HT1080 (cell line): ENCODE measurements around the gene SRSF2. TPM values are rescaled to one million over a fixed set of nuclear protein-coding genes. Genes with fewer than 3 reads are reported as not detected.
"Not testable (repeated sequence)": the region's sequence is repeated elsewhere in the genome, so short reads cannot be mapped to it uniquely, and the experiment has no call there.

Experiments used
- DNase-seq: peaks from one replicate; pipeline ENCODE4 v3.0.0-alpha.2; 2015; ENCODE audit warnings: low read depth
- total RNA-seq: library from RNA; depleted of rRNA; stranded (reverse); fragments of >200 nt; shearing (Covaris generic); gene quantifications from 2 replicates; pipeline ENCODE4 v1.2.3, GENCODE V29; 2014

The SRSF2 gene
- total RNA-seq, 1 experiment from 2014 or later = 1,300 TPM

DNA sequence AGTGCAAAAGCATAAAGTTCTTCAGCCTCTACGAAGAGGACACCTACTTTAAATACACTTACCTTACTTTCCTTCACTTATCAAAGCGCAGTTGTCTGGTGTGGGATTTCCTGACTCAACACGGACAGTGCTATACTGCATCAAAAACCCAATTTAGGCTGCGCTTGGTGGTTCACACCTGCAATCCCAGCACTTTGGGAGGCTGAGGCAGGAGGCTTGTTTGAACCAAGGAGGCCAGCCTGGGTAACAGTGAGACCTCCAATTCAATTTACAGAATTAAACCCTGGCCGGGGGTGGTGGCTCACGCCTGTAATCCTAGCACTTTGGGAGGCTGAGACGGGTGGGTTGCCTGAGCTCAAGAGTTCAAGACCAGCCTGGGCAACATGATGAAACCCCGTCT, 14.9 kb downstream of the SRSF2 start:
- no peak for DNase-seq

DNA sequence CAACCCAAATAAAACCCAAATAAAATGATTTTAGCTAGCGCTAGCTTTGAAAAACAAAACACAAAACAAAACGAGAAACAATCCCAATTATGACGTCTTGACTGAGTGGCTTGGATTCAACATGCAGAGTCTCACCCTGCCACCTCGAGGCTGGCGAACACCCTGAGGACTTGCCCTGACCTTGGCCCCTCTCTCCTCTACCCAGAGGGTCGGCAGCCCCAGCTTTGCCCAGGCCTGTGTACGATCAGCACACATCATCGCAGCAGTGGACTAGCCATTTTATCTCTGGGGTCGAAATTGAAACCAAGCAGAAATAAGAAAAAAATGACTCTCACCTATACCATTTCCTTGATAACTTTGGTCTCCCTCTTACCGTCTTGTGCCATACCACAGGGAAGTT, 15.7 kb downstream of the SRSF2 start:
- no peak for DNase-seq

DNA sequence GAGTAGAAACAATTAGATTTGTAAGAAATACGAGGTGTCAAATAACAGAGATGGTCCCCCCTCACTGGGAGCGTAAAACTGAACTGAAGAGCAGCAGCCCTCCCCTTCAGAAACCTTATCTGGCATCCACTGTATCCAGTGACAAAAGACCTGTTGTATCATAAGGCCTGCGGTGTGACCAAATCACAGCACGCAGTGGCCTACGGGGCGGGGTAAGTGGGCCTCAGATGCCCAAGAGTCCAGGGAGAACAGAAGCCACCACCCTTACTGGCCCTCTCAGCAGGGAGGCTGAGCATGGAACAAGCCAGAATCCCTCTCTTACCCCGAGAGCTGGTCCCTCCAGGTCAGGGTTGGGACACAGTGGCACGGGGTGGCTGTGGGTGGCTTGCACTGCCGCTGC, 16.2 kb downstream of the SRSF2 start:
- DNase-seq = no peak

DNA sequence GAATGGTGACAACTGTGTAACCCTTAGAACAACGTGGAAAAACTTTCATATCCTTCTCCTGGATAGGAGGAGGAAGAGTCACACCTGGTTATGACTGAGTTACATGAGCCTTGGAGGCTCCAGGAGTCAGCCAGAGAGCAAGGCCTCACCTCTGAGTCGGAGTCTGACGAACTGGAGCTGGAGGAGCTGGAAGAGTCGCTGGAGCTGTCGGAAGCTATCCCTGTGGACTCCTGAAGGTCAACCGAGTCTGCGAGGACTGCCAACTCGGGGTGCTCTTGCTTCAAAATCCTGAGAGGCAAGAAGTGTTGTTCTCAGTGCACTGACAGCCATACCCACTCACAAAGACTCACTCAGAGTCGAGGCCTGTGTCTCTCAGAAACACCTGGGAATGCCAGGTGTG, 16.9 kb downstream of the SRSF2 start:
- no peak for DNase-seq

DNA sequence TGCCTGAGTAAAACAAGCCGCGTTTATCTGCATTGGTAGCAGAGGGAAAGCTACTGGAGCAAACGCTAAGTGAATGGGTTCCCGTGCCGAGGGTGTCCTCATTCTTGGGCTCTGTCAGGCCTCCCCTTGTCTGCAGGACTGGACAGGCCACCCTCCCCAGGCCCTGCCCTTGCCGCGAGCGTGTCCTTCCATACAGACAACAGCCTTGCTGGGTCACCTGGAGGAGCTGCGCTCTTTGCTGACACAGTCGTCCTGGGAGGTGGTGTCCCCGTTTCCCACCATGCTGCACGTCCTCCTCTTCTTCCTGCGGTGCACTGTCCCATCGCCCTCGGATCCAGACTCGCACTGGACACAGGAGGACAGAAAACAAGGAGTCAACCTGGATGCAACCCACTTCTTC, 18.6 kb downstream of the SRSF2 start:
- DNase-seq = no peak

DNA sequence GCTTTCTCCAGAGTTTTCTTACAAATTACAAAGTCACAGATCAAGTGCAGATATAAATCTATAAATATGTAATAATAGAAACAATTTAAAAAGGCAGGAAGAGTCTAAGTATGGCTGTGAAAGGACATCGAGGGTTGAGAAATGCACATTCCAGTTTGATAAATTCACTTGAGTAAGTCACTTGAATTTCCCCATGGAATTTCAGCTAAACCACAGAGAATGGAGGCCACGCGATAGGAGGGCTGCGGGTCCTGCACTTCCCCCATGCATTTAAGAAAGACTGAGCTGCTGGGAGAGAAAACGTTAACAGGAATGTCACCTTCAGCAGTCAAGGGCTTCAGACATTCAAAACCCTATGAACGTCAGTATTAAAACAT, 20.3 kb downstream of the SRSF2 start:
- peak; percentile 56 for DNase-seq

DNA sequence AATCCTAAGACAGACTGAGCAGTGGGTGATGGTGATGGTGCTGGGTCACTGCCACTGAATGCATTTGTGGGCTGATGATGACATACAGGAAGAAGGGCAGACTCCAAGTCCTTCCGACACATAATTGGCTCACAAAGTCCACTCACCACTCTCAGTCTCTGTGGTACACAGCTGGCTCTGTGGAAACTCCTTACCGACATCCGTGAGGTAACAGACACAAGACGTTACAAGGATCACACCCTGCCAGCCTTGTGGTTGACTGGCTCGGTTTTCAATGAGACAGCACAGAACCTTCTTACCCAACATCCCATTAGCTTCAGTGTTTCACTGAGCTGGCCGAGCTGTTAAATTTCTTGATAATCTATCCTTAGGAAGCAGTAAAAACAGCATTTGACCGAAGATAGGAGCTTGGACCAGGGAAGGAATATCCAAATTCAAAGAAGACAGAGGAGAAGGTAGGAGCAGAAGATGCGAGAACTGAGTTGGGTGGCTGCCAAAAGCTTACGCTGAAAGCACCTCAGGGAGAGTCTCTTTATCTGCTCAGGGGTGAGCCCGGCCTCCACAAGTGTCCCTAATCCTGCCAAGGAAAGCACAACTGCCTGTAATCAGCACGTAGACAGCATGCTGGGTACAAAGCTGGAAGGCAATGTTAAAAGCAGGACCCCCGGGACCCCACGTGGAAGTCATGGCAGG, 20.8 kb downstream of the SRSF2 start:
- peak; percentile 97 for DNase-seq

DNA sequence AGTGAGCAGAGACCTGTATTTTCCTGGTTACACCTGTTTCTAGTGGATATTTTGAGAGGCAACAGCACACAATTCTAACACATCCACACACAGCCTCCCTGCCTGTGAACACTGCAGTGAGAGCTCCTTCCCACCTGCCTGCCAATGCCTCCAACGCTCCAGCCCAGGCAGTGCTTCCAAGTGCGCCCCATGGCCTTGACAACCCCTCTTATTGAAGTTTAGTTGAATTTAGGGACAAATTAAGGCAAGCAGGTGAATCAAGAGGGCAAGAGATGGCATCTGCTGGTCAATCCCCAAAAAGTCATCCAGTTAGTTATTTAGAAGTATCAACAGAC, 21.7 kb downstream of the SRSF2 start:
- no peak for DNase-seq

DNA sequence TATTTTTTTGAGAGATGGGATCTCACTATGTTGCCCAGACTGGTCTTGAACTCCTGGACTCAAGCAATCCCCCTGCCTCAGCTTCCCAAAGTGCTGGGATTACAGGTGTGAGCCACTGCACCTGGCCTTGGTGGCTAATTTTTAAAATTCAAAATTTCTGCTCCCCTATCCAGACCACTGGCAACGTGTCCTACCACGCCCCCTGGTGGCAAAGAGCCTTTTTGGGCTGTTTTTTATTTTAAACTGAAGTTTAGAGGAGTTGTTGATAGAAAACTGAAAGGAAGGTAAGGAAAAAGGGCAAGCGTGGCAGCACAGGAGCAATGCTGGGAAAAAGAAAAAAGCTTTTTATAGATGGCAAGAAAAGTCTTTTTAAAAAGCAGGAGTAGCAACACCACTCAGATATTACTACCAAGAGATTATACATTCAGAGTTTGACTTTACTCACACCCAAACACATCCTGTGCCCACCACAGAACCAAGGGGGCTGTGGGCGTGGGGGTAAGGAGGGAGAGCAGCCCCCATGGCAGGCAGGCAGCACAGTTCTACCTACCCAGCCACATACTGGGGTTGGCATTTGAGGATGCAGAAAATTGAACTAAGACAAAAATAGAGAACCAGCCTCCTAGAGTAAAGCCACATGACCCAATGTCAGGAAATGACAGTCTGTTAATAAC, 22.2 kb downstream of the SRSF2 start:
- DNase-seq = no peak

DNA sequence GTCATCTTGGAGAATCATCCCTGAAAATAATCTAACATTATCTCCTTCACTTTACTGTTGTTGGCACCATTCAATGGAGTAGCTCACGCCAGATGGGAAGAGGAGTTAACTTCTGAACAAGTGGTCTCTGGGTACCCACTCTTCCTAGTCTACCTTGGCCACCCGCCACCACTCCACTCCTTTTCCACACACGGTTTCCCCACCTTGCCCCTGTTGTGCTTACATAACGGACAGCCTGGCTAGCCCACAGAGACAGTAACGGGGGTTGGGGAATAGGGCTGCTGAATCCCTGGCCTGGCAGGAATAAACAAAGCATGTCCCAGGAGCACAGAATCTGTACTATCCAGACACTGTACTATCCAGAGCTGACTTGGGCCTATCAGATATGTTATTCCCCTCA, 22.8 kb downstream of the SRSF2 start:
- DNase-seq = no peak

DNA sequence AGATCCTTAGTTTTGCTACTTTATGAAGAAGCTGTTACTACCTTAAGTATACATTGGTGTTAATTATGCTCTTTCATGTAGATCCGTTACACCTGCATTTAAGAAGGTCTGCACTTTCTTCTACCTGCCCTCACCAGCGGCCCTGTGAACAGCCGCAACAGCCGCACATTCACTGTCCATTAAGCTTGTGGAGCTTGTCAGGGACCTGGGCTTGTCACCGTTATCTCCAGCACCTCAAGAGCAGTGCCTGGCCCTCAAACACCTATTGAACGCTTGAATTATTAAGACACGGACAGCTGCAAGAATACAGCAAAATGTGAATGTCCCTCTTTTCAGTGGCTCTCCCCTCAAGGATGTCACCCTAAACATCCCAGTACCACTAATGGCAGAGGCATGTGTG, 23.4 kb downstream of the SRSF2 start:
- DNase-seq = no peak

DNA sequence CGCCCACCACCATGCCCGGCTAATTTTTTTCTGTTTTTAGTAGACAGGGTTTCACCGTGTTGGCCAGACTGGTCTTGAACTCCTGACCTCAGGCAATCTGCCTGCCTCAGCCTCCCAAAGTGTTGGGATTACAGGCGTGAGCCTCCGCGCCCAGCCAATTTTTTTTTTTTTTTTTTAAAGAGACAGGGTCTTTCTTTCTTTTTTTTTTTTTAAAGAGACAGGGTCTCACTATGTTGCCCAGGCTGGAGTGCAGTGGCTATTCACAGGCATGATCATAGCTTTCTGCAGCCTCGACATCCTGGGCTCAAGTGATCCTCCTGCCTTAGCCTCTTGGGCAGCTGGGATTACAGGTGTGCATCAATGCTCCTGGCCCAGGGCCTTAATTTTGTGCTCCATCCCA, 24.8 kb downstream of the SRSF2 start:
- not testable (repeated sequence) for DNase-seq

DNA sequence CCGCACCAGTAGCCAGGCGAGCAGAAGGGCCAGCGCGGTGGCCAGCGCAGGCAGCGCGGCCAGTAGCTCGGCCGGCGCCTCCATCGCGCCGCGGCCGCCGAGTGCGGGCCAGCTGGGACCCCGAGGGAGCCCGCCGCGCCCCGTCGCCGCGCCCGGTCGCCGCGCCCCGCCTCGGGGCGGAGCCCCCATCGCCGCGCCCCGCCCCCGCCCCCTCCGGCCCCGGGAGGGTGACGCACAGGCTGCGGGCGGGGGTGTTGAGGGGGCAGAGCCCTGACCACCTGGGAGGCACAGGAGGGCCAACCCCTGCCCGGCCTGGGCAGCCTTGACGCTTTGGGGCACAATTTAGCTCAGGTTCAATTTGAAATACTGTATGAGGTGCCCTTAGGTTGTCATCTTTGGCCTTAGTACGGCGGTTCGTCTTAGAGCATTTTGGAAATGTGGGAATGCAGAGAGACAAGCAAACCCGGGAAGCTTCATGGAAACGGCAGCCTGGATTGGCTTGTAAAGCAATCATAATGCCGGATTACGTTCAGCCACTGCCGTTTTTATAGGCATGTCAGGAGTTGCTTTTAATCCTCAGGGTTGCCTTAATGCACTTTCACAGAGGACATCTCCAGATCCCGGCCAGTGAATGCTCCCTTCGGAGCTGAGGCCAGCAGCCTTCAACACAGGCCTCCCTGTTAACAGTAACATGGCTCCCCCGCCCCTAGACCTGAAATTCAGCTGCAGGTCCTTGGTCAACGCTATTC, 26.1 kb downstream of the SRSF2 start, which contains the start of gene MXRA7:
MXRA7 (minus strand) TSS at position 103 of the 749 bp plus-strand sequence; CDS start at position 84, 19 bp downstream.
- DNase-seq = peak; percentile 43

DNA sequence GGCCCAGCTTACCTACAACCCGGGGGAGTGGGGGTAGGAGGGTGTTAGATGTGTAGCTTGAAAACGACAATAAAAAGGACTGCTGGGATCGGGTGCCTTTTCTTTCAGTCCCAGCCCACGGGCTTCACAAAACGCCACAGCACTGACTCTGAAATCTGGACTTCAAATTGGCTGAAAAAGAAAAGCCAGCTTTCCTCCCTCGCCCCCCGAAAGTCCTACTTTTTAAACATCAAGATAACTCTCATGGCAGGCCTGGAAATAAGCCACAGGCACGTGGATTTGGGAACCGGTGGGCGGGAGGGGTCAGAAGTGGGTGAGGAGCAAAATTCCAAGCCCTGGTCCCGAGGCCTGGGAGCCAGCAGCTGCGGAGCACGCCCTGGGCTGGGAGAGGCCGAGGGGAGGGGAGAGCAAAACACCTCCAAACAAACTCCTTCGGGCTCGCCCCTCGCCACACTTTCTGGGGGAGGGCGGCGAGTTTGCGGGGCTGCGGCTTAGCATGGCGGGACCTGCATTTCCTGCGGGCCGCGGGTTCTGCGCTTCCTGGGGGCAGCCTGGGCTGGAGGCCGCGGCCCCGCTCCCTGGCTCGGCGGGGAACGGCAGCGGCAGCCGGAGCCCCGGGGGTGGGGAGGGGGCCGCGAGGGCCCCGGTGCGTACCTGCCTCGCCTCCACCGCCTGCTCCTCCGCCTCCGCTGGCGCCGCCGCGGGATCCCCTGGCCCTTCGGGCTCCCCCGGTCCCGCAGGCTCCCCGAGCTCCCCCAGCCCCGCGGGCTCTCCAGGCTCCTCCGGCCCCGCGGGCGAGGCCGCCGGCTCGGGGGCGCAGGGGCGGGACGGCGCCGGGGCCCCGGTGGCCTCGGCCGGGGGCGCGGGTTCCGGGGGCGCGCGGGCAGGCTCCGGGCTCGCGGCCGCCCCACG, 26.9 kb downstream of the SRSF2 start:
- DNase-seq = not testable (repeated sequence)

DNA sequence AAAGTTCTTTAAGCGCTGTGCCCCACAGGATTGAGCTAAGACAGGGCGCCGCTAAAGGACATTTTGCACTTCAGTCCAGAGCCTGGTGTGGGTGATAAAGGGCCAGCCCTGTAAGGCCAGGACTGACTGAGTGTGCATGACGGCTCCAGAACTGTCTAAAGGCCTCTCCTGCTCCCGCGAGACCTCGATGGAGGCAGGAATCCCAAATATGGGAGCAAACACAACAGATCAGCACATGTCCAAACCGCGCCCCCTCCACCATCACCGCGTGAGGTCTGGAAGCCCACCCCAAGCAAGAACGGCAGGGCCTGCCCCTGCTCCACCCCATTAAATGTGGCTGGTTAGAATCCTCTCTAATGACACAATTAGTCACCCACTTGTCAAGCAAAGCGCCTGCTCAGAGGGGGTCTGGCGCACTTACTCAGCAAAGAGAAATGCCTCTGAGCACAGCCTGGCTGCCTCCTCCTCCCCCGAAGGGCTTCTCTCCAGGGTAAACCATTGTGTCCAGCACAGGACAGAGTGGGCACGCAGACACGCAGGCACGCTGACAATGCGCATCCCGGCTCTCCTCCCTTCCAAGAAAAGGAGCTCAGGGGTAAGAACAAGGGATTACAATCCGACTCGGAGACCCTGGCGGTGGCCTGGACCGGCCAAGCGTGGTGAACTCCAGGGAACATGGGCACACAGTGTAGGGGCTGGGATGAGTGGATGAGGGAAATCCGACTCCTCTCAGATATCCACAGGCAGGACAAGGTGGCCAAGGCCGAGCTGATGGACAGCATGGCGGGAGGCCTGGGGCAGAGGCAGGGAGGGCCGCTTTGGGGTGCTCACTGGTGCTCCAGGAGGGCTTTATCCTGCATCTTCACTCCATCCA, 27.8 kb downstream of the SRSF2 start:
- DNase-seq = peak; percentile 98

DNA sequence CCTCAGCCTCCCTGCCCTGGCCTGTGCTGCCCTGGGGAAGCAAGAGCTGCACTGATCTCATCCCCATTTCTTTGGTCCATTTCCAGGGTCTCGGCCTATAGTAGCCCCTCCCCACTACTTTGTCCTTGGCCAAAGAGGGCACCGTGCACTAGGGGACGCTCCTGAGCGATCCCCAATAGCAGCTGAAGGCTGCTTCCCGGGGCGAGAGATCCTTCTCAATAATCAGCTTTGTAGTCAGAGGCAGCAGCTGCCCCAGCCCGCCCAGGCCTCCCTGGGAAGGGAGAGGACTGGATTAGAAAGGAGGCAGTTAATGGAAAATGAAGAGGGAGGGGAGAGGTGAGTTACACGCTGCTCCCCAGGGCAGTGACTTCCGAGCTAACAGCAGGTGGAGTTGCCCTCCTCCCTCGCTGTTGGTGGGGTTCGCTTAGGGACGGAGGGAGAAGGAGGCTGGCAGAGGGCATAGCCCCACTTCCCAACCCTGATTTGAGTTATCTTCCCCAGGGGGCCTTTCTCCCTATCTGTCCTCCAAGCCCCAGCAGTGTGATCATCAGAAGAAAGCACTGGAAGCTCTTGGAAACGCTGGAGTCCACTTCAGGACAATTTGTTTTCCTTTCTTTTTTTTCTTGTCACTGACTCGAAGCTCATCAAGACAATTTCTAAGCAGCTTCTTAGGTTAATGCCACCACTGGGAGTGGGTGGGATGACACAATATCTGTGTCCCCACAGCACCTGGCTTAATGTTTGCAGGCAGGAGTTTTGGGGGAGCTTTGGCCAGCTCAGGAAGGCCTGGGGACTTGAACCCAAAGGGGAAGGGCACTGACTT, 28.9 kb downstream of the SRSF2 start:
- DNase-seq = no peak

DNA sequence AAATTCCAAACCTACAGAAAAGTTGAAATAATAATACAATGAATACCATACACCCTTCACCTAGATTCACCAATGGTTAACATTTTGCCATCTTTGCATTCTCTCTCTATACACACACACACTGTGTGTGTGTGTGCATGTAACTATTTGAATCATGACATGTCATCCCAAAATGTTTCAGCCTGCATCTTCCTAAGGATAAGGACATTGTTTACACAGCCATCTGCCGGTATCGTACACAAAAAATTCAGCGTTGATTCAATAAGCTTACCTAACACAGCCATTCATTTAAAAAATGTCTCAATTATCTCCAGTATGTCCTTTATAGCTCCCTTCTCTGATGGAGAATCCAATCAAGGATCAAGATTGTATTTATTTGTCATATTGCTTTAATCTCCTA, 30.3 kb downstream of the SRSF2 start:
- no peak for DNase-seq

DNA sequence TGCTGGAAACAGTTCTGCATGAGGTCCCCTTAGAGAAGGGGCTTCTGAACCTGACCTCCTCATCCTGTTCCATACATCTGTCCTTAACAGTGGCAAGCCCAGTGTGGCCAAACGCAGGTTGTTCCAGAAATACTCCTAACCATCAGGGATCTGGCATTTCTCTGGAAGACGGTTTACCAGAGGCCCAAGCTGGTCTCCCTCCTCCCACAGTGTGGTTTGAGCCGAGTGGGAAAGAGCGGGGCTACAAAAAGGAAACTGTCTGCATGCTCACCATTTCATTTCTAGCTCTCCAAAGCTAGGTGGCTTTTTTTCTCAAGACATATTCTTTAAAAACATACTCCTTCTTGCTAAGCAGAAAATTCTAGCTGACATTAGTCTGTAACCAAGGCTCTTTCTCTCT, 32.3 kb downstream of the SRSF2 start:
- no peak for DNase-seq

DNA sequence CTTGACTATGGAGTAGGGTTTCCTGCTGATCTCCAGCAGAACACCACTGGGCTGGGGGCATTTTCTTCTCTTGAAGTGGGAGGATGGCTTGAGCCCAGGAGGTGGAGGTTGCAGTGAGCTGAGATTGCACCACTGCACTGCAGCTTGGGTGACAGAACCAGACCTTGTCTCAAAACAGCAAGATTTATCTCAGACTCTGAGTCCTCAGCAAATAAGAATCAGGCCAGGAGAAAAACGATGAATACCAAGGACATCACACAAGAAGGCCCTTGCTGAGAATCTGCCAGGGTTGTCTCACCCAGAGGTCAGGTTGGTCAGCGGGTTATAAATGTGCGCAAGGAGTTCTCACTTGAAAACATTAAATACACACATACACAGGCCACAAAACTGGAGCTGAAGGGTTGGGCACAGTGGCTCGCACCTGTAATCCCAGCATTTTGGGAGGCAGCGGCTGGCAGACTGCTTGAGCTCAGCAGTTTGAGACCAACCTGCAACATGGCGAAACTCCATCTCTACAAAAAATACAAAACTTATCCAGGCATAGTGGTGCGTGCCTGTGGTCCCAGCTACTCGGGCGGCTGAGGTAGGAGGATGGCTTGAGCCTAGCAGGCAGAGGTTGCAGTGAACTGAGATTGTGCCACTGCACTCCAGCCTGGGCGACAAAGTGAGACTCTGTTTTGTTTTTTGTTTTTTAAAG, 34.0 kb downstream of the SRSF2 start:
- DNase-seq = no peak
